Cardiac muscle cell (in vitro differentiated cells and primary cell): ENCODE data around the gene MBNL2. TPM values are rescaled to one million over a fixed set of nuclear protein-coding genes. Genes with fewer than 3 reads are reported as not detected.

Source experiments
- DNase-seq, 2 donors: peaks; one replicate each; pipeline versions ENCODE4 v3.0.0 to v3.0.0-alpha.2; 2010 to 2017; ENCODE audit warnings: low read depth in 1 of 2, low spot score in 1 of 2
- H3K27ac ChIP-seq: fragments of 200-600 bp; sonication (generic); 2 replicates; pipeline ENCODE4 v1.5.1; 2016
- H3K27me3 ChIP-seq: fragments of 200-600 bp; sonication (generic); 2 replicates; pipeline ENCODE4 v1.6.0; 2016; ENCODE audit warnings: control low read depth
- H3K36me3 ChIP-seq: fragments of 200-600 bp; sonication (generic); 2 replicates; pipeline ENCODE4 v1.5.1; 2016; ENCODE audit warnings: control low read depth
- H3K4me1 ChIP-seq: fragments of 200-600 bp; sonication (generic); 2 replicates; pipeline ENCODE4 v1.8.1; 2017; ENCODE audit warnings: low read depth, mild to moderate bottlenecking, mixed run types
- H3K4me3 ChIP-seq: fragments of 200-600 bp; sonication (generic); 2 replicates; pipeline ENCODE4 v1.5.1; 2016; ENCODE audit warnings: mild to moderate bottlenecking
- H3K9me3 ChIP-seq: fragments of 200-600 bp; sonication (generic); 2 replicates; pipeline ENCODE4 v1.5.1; 2017; ENCODE audit warnings: low read depth, mild to moderate bottlenecking, control low read depth
- CTCF ChIP-seq: IDR thresholded peaks from 2 replicates; pipeline ENCODE4 v1.5.1; 2012; ENCODE audit warnings: low read depth, mild to moderate bottlenecking, low read length
- polyA plus RNA-seq: library from polyadenylated mRNA; unstranded; fragments of >200 nt; fragmentation: Nextera tagmentation; extraction: Ambion mirVana; gene quantifications from 2 replicates; pipeline ENCODE4 v1.2.1, GENCODE V29; 2016
- total RNA-seq: library from RNA; depleted of rRNA; stranded (reverse); fragments of >200 nt; gene quantifications from 2 replicates; pipeline ENCODE4 v1.2.3, GENCODE V29; 2016

MBNL2 gene
- total and polyA plus RNA-seq, 2 experiments from 2014 or later = 15.2 to 27.8 TPM

- Histone ChIP-seq H3K27ac (no peak overlapping the region), H3K36me3 (no peaks in the 10 kb centered on the region), H3K4me3 (peak overlapping the region; percentile 87), H3K27me3 (peaks cover 3% of the 10 kb centered on the region), H3K9me3 (no peaks in the 10 kb centered on the region), H3K4me1 (peaks cover 36% of the 10 kb centered on the region)
- no peak for TF ChIP-seq CTCF
- DNase-seq = peak in 1 of 2 donors; percentile 66
Observed at GRCh38 chr13:97224544-97225300, 2.6 kb downstream of the MBNL2 start.

- H3K36me3 ChIP-seq = no peaks in the 10 kb centered on the region
- H3K4me1 ChIP-seq = peaks cover 36% of the 10 kb centered on the region
- H3K27me3 ChIP-seq = peaks cover 3% of the 10 kb centered on the region
- no peaks in the 10 kb centered on the region for H3K9me3 ChIP-seq
- no peak for DNase-seq
- TF ChIP-seq CTCF = no peak
- H3K27ac ChIP-seq = no peak overlapping the region
- H3K4me3 ChIP-seq = no peak overlapping the region
Observed at GRCh38 chr13:97225533-97225932, 3.4 kb downstream of the MBNL2 start.

- Histone ChIP-seq H3K9me3 (no peaks in the 10 kb centered on the region), H3K36me3 (no peaks in the 10 kb centered on the region), H3K27me3 (peaks cover 3% of the 10 kb centered on the region), H3K4me1 (peaks cover 36% of the 10 kb centered on the region), H3K27ac (no peak overlapping the region), H3K4me3 (no peak overlapping the region)
- TF ChIP-seq CTCF = no peak
- DNase-seq = no peak
Observed at GRCh38 chr13:97226013-97226412, 3.9 kb downstream of the MBNL2 start.

- no peaks in the 10 kb centered on the region for H3K9me3 ChIP-seq
- no peak overlapping the region for H3K27ac ChIP-seq
- TF ChIP-seq CTCF = no peak
- peaks cover 33% of the 10 kb centered on the region for H3K4me1 ChIP-seq
- peak in 1 of 2 donors; percentile 59 for DNase-seq
- peaks cover 3% of the 10 kb centered on the region for H3K27me3 ChIP-seq
- H3K36me3 ChIP-seq = no peaks in the 10 kb centered on the region
- no peak overlapping the region for H3K4me3 ChIP-seq
Observed at GRCh38 chr13:97226788-97227627, 4.9 kb downstream of the MBNL2 start.

- H3K4me1 ChIP-seq = peaks cover 35% of the 10 kb centered on the region
- peak in 1 of 2 donors; percentile 78 for DNase-seq
- no peak overlapping the region for H3K4me3 ChIP-seq
- no peak overlapping the region for H3K27ac ChIP-seq
- H3K9me3 ChIP-seq = no peaks in the 10 kb centered on the region
- peaks cover 3% of the 10 kb centered on the region for H3K27me3 ChIP-seq
- no peaks in the 10 kb centered on the region for H3K36me3 ChIP-seq
- TF ChIP-seq CTCF = no peak
Observed at GRCh38 chr13:97228850-97229521, 6.9 kb downstream of the MBNL2 start.
